ENCODE results near the gene BEX4.
A peak's percentile ranks its signal among the peaks of the same experiment; 100 is the strongest.
"Not testable (repeated sequence)": the region's sequence is repeated elsewhere in the genome, so short reads cannot be mapped to it uniquely, and the experiment has no call there.

The BEX4 gene

GRCh38 chrX:103214870-103215424 lies at the start of gene BEX4:
TSS of gene BEX4 (plus strand) at chrX:103215108. CDS start at chrX:103216154, 1,046 bp downstream.
- peak; percentile 86 for DNase-seq

GRCh38 chrX:103170216-103170615 lies 44.7 kb upstream of the BEX4 start:
- DNase-seq: no peak

GRCh38 chrX:103171353-103171752 lies 43.6 kb upstream of the BEX4 start:
- no peak for DNase-seq

- not testable (repeated sequence) for DNase-seq
Observed at GRCh38 chrX:103175256-103175655, 39.7 kb upstream of the BEX4 start.

- peak; percentile 54 for DNase-seq
Observed at GRCh38 chrX:103175944-103176753, 38.8 kb upstream of the BEX4 start.

GRCh38 chrX:103177556-103177955 lies 37.4 kb upstream of the BEX4 start:
- no peak for DNase-seq

GRCh38 chrX:103183912-103184311 lies 31.0 kb upstream of the BEX4 start:
- no peak for DNase-seq

GRCh38 chrX:103187953-103188475 lies 26.9 kb upstream of the BEX4 start:
- no peak for DNase-seq

GRCh38 chrX:103197721-103198306 lies 17.1 kb upstream of the BEX4 start:
- DNase-seq: no peak

- not testable (repeated sequence) for DNase-seq
Observed at GRCh38 chrX:103198668-103199067, 16.2 kb upstream of the BEX4 start.

- DNase-seq: no peak
Observed at GRCh38 chrX:103201041-103201440, 13.9 kb upstream of the BEX4 start.

- no peak for DNase-seq
Observed at GRCh38 chrX:103210056-103210455, 4.9 kb upstream of the BEX4 start.

- DNase-seq: peak; percentile 51
Observed at GRCh38 chrX:103211012-103211715, 3.7 kb upstream of the BEX4 start.

- no peak for DNase-seq
Observed at GRCh38 chrX:103212749-103213457, 2.0 kb upstream of the BEX4 start.

- DNase-seq: peak; percentile 49
Observed at GRCh38 chrX:103215425-103215991, 600 bp downstream of the BEX4 start.

- no peak for DNase-seq
Observed at GRCh38 chrX:103220511-103221323, 5.8 kb downstream of the BEX4 start.

GRCh38 chrX:103225918-103226317 lies 11.0 kb downstream of the BEX4 start:
- not testable (repeated sequence) for DNase-seq

GRCh38 chrX:103233263-103233662 lies 18.4 kb downstream of the BEX4 start:
- DNase-seq: no peak

GRCh38 chrX:103234869-103235268 lies 20.0 kb downstream of the BEX4 start:
- no peak for DNase-seq

- not testable (repeated sequence) for DNase-seq
Observed at GRCh38 chrX:103235608-103236007, 20.7 kb downstream of the BEX4 start.

- DNase-seq: no peak
Observed at GRCh38 chrX:103236296-103236695, 21.4 kb downstream of the BEX4 start.

All from right forelimb (tissue), 1 donor.